Measurements from ENCODE around the gene EPHA2.
"Not testable (repeated sequence)": the region's sequence is repeated elsewhere in the genome, so short reads cannot be mapped to it uniquely, and the experiment has no call there.

EPHA2 gene

DNA sequence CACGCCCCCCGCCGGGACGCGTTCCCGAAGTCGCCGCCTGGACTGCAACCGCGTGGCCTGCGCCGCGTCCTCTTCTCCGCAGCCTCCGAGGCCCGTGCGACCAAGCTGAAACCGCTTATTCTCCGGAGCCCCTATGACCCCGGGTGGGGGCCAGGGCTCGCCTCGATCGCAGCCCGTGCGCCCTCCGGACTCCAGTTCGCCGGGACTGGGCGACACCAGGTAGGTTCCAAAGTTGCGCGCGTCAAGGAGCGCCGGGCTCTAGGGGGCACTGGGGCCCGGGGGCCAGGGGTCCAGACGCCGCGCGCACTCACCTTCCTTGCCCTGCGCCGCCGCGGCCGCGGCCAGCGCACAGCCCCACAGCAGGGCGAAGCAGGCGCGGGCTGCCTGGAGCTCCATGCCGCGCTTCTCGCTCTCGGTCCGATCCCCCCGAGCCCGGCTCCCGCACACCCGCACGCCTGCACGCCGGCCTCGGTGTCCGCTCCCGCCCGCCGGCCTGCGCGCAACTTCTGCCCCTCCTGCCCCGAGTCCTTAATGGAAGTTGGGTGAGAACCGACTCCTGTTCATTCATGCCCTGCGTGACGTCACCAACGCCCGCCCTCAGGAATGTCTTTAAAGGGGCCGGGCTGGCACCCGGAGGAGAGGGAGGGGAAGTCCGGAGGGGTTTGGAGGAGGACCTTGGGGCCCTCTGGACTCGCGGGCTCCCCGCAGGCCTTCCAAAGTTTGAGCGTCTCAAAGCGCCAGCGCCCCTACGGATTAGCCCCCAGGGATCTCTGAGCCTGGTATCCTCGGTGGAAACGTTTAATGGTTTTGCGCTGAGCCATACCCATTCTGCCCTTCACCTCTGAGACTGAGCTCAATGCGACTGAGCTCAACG, at the start of gene EPHA2:
Gene EPHA2 (minus strand): TSS at position 533 of the 874 bp plus-strand sequence. CDS start 137 bp downstream, at position 396.
- H3K9ac ChIP-seq (ENCODE audit: low read length), result peak within 1 kb of the TSS; percentile 25
- H3K27me3 ChIP-seq (ENCODE audit: control insufficient read depth, insufficient read depth, low read length), result no peaks in the 10 kb centered on the region
- no peaks in the 10 kb centered on the region for H3K4me1 ChIP-seq (ENCODE audit: control insufficient read depth, insufficient read depth, low read length)
- H3K4me3 ChIP-seq (ENCODE audit: low read length), result peak within 1 kb of the TSS; percentile 84
- peak within 1 kb of the TSS; percentile 41 for H3K27ac ChIP-seq (ENCODE audit: low read depth, low read length)
- H3K36me3 ChIP-seq (ENCODE audit: control insufficient read depth, insufficient read depth, low read length), result no peaks in the 10 kb centered on the region

DNA sequence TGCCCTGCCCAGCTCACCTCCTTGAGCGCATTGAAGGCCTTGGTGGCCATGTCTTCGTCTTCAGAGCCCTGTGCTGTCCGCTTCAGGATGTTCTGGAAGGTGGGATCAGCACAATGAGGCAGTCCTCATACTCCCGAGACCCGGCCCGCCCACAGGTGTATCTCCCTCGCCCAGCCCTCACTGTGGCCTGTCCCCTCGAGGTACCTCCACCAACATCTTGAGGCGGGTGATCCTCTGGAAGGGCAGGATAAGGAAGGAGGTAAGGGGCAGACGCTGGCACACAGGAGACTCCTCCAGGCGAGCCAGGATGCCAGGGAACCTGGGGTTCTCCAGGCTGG, 49.4 kb upstream of the EPHA2 start:
- Histone ChIP-seq H3K36me3 (ENCODE audit: control insufficient read depth, insufficient read depth, low read length) (no peaks in the 10 kb centered on the region), H3K27ac (ENCODE audit: low read depth, low read length) (no peak overlapping the region), H3K27me3 (ENCODE audit: control insufficient read depth, insufficient read depth, low read length) (no peaks in the 10 kb centered on the region), H3K4me1 (ENCODE audit: control insufficient read depth, insufficient read depth, low read length) (peaks cover 4% of the 10 kb centered on the region), H3K4me3 (ENCODE audit: low read length) (no peak overlapping the region), H3K9ac (ENCODE audit: low read length) (no peak overlapping the region)

DNA sequence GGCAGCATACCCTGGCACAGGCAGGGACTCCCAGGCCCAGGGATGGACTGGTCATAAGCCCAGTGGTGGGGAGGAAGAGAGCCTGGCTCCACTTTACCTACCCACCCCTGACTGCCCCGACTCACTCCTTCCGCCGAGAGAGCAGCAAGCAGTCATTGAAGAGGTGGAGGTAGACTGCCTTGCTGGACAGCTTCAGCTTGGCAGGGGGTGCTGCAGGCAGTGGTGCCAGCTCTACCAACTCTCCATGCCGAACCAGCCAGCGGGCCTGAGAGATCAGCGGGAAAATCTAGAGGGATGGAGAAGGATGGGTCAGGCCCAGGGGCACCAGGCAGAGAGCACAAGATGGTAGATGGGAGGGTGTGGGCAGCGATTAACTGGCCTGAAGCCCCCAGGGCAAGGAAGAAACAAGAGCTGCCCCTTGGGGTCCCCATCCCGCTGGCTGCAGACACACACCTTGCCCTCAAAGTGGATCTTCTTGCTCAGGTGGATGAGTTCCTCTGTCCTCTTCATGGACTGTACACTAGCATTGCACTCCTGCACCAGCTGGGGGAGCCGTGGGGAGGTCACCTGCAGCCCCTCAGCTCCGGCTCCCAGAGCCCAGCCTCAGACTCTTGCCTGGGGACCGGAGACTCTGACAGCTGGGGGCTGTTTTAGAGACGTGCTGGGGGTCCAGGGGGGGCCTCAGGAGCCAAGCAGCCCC, 48.9 kb upstream of the EPHA2 start:
- no peaks in the 10 kb centered on the region for H3K36me3 ChIP-seq (ENCODE audit: control insufficient read depth, insufficient read depth, low read length)
- H3K9ac ChIP-seq (ENCODE audit: low read length), result no peak overlapping the region
- no peak overlapping the region for H3K4me3 ChIP-seq (ENCODE audit: low read length)
- no peaks in the 10 kb centered on the region for H3K27me3 ChIP-seq (ENCODE audit: control insufficient read depth, insufficient read depth, low read length)
- H3K4me1 ChIP-seq (ENCODE audit: control insufficient read depth, insufficient read depth, low read length), result peaks cover 4% of the 10 kb centered on the region
- no peak overlapping the region for H3K27ac ChIP-seq (ENCODE audit: low read depth, low read length)

DNA sequence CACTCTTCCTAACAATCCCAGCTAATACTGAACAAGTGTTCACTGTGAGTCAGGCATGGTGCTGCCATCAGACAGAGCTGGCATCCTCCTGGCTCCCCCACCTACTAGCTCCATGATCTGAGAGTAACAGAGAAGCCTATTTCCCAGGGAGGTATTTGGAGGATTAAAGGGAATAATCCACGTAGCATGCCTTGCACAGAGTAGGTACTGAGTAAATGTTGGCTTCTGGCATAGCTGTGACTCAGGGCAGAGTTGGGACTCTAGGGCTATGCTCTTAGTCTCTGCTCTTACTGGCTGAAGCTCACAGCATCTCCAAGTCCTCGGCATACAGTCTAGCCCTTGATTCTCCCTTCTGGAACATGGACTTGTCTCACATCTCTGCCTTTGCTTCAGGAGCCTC, 48.3 kb upstream of the EPHA2 start:
- no peaks in the 10 kb centered on the region for H3K27me3 ChIP-seq (ENCODE audit: control insufficient read depth, insufficient read depth, low read length)
- no peaks in the 10 kb centered on the region for H3K36me3 ChIP-seq (ENCODE audit: control insufficient read depth, insufficient read depth, low read length)
- no peak overlapping the region for H3K27ac ChIP-seq (ENCODE audit: low read depth, low read length)
- H3K9ac ChIP-seq (ENCODE audit: low read length), result no peak overlapping the region
- peaks cover 4% of the 10 kb centered on the region for H3K4me1 ChIP-seq (ENCODE audit: control insufficient read depth, insufficient read depth, low read length)
- H3K4me3 ChIP-seq (ENCODE audit: low read length), result no peak overlapping the region

DNA sequence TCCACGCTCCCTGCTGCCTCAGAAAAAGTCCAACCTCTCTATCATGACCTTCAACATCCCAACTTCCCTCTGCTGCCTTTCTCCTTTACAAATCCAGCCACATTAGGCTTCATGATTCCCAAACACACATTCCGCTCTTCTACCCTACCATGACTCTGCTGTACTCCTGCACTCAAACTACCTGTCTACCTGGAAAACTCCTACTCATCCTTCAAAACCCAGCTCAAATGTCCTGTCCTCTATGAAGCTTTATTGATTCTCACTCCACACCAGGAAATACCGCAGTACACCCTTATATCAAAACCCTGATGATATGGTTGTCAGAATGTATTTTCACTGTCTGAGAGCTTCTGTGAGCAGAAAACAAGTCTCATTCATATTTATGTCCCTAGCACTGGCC, 47.7 kb upstream of the EPHA2 start:
- no peak overlapping the region for H3K4me3 ChIP-seq (ENCODE audit: low read length)
- no peak overlapping the region for H3K9ac ChIP-seq (ENCODE audit: low read length)
- H3K27me3 ChIP-seq (ENCODE audit: control insufficient read depth, insufficient read depth, low read length), result no peaks in the 10 kb centered on the region
- no peak overlapping the region for H3K27ac ChIP-seq (ENCODE audit: low read depth, low read length)
- no peaks in the 10 kb centered on the region for H3K36me3 ChIP-seq (ENCODE audit: control insufficient read depth, insufficient read depth, low read length)
- peaks cover 4% of the 10 kb centered on the region for H3K4me1 ChIP-seq (ENCODE audit: control insufficient read depth, insufficient read depth, low read length)

DNA sequence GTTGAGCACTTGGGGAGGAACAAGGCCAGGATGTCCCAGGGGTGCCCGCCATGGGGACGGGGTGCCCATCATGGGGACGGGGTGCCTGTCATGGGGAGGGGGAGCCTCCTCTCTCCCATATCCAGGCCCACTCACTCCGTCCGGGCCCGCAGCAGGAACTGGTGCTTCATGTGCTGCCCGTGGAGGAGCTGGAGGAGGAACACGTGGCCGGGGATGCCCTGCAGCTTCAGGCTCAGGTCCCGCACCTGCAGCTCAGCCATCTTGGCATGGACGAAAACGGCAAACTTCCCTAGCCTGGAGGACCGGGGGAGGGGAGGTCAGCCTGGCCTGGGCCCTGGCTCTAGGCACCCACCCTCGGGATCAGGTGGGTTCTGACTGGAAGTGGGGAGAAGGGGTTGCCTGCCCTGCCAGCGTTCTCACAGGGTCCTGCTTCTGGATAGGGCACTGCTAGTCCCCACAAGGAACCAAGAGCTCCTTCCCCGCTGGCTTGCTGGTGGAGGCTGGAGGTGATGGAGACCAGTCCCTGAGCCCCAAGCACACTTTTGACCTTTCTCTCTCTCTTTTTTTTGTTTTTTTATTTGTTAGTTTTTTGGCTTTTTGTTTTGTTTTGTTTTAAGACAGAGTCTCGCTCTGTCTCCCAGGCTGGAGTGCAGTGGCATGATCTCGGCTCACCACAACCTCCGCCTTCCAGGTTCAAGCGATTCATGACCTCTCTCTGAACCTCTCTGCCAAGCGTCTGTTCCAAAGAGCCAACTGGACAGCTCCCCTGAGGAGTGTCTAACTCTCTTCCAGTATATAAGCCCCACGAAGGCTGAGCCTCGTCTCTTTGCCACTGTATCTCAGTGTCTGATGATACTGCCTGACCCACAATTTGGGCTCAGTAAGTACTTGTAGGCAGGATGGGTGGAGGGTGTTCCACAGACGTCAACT, 46.7 kb upstream of the EPHA2 start:
- Histone ChIP-seq H3K27ac (ENCODE audit: low read depth, low read length) (no peak overlapping the region), H3K9ac (ENCODE audit: low read length) (no peak overlapping the region), H3K36me3 (ENCODE audit: control insufficient read depth, insufficient read depth, low read length) (no peaks in the 10 kb centered on the region), H3K4me3 (ENCODE audit: low read length) (no peak overlapping the region), H3K4me1 (ENCODE audit: control insufficient read depth, insufficient read depth, low read length) (peaks cover 4% of the 10 kb centered on the region), H3K27me3 (ENCODE audit: control insufficient read depth, insufficient read depth, low read length) (no peaks in the 10 kb centered on the region)

DNA sequence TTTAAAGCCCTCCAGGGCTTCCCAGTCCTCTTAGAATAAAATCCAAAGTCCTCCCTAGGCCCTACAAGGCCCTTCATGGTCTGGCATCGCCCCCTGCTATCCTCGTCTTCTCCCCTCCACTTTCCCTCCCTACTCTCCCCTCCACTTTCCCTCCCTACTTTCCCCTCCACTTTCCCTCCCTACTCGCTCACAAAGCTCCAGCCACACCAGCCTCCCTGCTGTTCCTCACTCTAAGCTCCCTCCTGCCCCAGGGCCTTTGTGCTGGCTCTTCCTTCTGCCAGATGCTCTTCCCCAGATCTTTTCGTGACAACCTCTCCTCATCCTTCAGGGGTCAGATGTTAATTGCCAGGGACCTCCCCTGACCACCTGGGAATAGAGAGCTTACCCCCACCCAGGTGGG, 43.8 kb upstream of the EPHA2 start:
- no peak overlapping the region for H3K4me3 ChIP-seq (ENCODE audit: low read length)
- no peaks in the 10 kb centered on the region for H3K27me3 ChIP-seq (ENCODE audit: control insufficient read depth, insufficient read depth, low read length)
- no peaks in the 10 kb centered on the region for H3K4me1 ChIP-seq (ENCODE audit: control insufficient read depth, insufficient read depth, low read length)
- no peaks in the 10 kb centered on the region for H3K36me3 ChIP-seq (ENCODE audit: control insufficient read depth, insufficient read depth, low read length)
- H3K9ac ChIP-seq (ENCODE audit: low read length), result no peak overlapping the region
- no peak overlapping the region for H3K27ac ChIP-seq (ENCODE audit: low read depth, low read length)

DNA sequence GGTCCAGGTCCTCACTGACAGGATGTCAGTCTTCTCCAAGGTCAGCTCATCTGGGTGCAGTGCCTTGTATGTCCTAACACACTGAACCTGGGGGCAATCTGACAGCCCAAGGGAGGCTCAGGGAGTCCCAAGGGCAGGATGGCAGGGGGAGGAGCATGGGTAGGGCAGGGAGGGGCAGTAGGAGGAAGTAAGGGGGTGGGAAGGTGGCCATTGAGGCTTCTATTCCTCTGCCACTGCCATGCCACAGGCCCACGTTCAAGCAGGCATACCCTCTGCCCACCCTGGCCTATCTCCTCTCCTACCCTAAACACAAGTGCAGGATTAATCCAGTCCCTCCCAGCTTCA, 43.3 kb upstream of the EPHA2 start:
- H3K4me3 ChIP-seq (ENCODE audit: low read length), result no peak overlapping the region
- H3K27ac ChIP-seq (ENCODE audit: low read depth, low read length), result no peak overlapping the region
- no peaks in the 10 kb centered on the region for H3K36me3 ChIP-seq (ENCODE audit: control insufficient read depth, insufficient read depth, low read length)
- H3K27me3 ChIP-seq (ENCODE audit: control insufficient read depth, insufficient read depth, low read length), result no peaks in the 10 kb centered on the region
- no peak overlapping the region for H3K9ac ChIP-seq (ENCODE audit: low read length)
- no peaks in the 10 kb centered on the region for H3K4me1 ChIP-seq (ENCODE audit: control insufficient read depth, insufficient read depth, low read length)

DNA sequence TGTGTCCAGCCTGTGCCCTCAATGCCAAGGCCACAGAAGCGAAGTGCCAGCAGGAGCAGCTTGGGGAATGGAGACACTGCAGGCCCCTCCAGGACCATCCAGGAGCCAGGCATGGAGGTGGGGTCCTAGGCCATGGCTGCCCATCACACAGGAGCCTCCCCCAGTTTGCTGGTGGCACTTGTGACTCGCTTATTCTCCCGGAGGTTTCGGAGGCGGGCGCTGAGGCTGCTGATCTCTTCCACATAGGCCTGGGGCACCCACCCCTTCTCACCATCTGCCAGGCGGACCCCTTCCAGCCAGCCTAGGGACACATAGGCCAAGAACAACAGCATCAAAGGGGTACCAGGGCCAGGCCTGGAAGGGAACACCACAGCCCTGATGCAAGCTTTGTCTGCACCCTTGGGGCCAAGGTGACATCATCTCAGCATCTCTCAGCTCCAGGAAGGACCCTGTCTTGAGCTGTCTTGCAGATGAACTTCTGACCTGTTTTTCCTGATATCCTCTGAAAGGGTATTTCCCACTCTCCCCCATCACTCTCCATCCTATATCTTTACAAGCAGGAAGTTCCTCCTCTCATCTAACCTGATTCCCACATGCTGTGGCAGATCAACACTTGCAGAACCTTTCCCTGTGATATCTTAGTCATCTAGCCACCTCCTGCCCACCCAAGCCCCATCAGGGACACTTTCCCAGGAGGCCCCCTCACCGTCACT, 42.7 kb upstream of the EPHA2 start:
- no peaks in the 10 kb centered on the region for H3K36me3 ChIP-seq (ENCODE audit: control insufficient read depth, insufficient read depth, low read length)
- no peaks in the 10 kb centered on the region for H3K4me1 ChIP-seq (ENCODE audit: control insufficient read depth, insufficient read depth, low read length)

DNA sequence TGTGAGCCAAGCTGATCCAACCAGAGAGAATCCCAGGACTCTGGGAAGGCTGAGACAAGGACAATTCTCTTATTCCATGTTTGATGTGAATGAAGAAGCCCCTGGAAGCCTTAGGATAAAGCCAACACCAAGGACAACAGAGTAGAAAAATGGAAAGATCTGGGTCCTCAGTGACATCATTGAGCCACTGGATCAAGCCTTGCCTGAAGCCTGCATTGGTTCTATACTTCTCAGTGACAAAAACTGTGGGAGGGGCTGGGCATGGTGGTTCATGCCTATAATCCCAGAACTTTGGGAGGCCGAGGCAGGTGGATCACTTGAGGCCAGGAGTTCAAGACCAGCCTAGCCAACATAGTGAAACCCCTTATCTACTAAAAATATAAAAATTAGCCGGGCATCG, 41.0 kb upstream of the EPHA2 start:
- Histone ChIP-seq H3K36me3 (ENCODE audit: control insufficient read depth, insufficient read depth, low read length) (no peaks in the 10 kb centered on the region), H3K9ac (ENCODE audit: low read length) (no peak overlapping the region), H3K27me3 (ENCODE audit: control insufficient read depth, insufficient read depth, low read length) (no peaks in the 10 kb centered on the region), H3K27ac (ENCODE audit: low read depth, low read length) (no peak overlapping the region), H3K4me3 (ENCODE audit: low read length) (no peak overlapping the region), H3K4me1 (ENCODE audit: control insufficient read depth, insufficient read depth, low read length) (no peaks in the 10 kb centered on the region)

More for the DNA sequence above, 42.7 kb upstream of the EPHA2 start:
- Histone ChIP-seq H3K9ac (ENCODE audit: low read length) (no peak overlapping the region), H3K27ac (ENCODE audit: low read depth, low read length) (no peak overlapping the region), H3K4me3 (ENCODE audit: low read length) (no peak overlapping the region), H3K27me3 (ENCODE audit: control insufficient read depth, insufficient read depth, low read length) (no peaks in the 10 kb centered on the region)

DNA sequence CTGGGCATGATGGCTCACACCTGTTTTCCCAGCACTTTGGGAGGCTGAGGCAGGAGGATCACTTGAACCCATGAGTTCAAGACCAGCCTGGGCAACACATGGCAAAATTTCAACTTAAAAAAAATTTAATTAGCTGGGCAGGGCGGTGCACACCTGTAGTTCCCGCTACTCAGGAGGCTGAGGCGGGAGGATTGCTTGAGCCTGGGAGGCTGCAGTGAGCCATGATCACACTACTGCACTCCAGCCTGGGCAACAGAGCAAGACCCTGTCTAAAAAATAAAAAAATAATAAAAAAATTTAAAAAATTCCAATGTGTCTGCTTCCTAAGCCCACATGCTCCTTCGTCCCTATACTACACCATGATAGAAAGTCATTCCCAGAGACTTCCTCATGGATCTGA, 40.3 kb upstream of the EPHA2 start:
- not testable (repeated sequence) for H3K9ac ChIP-seq (ENCODE audit: low read length); H3K27me3 ChIP-seq (ENCODE audit: control insufficient read depth, insufficient read depth, low read length); H3K4me3 ChIP-seq (ENCODE audit: low read length); H3K27ac ChIP-seq (ENCODE audit: low read depth, low read length); H3K36me3 ChIP-seq (ENCODE audit: control insufficient read depth, insufficient read depth, low read length); H3K4me1 ChIP-seq (ENCODE audit: control insufficient read depth, insufficient read depth, low read length)

DNA sequence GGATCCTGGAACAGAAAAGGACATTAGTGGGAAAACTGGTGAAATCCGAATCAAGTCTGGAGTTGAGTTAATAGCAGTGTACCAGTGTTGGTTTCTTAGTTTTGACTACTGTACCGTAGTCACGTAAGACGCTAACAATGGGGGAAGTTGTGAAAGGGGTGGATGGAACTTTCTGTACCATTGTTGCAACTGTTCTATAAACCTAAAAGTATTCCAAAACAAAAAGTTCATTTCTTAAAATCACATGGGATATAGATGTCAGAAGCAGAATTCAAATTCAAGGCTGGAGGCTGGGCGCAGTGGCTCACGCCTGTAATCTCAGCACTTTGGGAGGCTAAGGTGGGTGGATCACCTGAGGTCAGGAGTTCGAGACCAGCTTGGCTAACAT, 39.6 kb upstream of the EPHA2 start:
- no peaks in the 10 kb centered on the region for H3K4me1 ChIP-seq (ENCODE audit: control insufficient read depth, insufficient read depth, low read length)
- H3K9ac ChIP-seq (ENCODE audit: low read length), result no peak overlapping the region
- no peaks in the 10 kb centered on the region for H3K36me3 ChIP-seq (ENCODE audit: control insufficient read depth, insufficient read depth, low read length)
- no peak overlapping the region for H3K27ac ChIP-seq (ENCODE audit: low read depth, low read length)
- H3K27me3 ChIP-seq (ENCODE audit: control insufficient read depth, insufficient read depth, low read length), result no peaks in the 10 kb centered on the region
- no peak overlapping the region for H3K4me3 ChIP-seq (ENCODE audit: low read length)

Data from rectal smooth muscle tissue (tissue), 1 donor.